DMS 273 (cell line): Measurements from ENCODE around the gene AFMID.
A peak's percentile ranks its signal among the peaks of the same experiment; 100 is the strongest.

Source experiments
- DNase-seq: peaks from one replicate; lab custom pipeline; 2025; ENCODE audit not compliant: unreplicated experiment; lab: John Stamatoyannopoulos, UW

The AFMID gene

DNA sequence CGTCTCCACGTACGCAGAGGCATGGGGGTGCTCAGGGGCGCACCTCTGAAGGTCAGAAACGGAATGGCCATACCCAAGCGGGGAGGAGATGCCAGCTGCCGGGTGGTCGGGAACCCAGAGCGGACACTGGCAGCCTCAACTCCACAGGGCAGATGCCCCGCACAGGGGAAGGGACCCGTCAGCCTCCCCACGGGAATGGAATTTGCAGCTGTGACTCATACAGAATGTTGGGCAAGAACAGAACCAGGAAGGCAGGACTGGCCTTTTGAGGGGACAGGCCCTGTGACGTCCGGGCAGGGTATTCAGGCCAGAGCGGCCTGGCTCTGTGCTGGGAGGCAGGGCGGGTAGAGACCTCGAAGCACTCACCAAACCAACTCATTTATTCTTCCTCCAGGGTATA lies 7.8 kb upstream of the AFMID start:
- no peak for DNase-seq

DNA sequence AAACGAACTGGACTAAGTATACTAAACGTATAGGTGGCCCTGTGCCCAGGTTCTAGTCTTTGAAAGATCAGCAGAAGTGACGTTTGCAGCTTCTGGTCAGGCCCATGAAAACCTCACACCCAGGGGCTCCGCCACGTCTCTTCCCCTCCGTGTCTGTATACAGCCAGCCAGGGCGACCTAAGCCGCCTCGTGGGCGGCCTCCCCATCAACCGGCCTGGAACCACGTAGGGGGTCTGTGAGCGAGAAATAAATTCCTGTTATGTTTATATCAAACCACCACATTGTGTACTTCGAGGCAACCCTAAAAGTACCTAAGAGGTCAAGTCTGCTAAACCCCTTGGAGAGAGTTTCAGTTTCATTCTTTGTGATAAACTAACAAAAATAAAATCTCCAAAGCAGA lies 7.1 kb upstream of the AFMID start:
- no peak for DNase-seq

DNA sequence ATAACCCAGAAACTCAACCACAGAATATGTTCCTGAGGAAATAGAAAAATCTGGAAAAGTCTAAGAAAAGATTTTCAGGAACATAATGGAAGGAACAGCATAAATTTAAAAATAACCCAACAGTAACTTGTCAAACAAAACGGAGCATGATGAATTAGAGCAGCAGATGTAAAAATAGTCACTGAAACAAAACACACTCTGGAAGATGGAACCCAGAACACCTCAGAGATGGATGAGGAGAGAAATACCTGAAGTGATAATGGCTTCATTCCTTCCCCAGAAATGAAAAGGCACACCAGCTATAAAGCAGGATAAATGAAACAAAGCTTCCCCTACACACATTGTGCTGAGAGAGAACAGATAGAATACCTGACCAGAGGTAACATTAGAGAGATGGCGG lies 6.7 kb upstream of the AFMID start:
- DNase-seq: no peak

DNA sequence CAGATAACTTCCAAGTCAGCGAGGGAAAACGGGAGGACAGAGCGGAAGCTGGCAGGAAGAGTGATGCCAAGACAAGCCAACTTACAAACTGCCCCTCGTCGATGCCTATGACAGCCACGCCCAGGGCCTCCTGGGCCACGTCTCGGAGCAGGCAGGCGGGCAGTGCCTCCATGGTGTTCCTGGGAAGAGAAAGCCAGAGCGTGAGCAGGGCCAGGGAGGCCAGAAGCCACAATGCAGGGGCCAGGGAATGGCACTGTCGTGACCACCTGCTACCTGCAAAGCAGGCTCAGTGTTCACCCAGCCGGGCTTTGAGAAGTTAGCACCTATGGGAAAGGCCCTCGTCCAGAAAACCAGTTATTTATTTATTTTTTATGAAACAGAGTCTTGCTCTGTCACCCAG lies 4.7 kb upstream of the AFMID start:
- no peak for DNase-seq

DNA sequence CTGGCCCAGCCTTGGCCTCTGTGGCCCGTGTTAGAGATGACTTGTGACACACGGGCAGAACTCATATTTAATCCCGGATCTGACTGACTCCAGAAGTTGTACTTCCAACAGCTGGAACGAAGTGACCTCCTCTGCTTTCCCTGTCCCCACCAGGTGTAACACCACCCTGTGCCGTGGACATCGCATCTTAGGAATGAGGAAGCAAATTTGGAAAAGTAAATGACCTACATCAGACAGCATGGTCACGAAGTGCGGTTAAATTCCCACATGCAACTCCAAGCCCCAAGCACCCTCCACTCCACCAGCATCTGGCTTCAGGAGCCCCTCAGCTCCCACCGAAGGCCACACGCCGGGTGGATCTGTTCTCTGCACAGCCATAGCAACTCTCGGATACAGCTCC lies 3.2 kb upstream of the AFMID start:
- no peak for DNase-seq

DNA sequence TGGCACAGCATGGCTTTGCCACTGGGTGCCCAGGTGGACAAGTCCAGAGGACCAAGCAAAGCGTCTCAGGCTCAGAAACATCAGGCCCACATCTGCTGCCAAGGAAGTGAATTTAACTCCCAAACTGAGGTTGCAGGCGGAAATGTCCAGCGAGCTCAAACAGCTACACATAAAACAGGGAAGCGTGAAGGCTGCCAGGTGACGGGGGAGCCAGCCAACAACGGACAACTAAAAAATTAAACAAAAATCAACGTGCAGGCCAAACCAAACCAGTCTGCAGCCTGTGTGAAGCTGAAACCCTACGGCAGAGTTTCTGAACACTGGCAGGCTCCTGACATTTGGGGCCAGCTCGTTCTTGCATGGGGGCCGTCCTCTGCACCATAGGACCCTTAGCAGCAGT lies 2.8 kb upstream of the AFMID start:
- no peak for DNase-seq

DNA sequence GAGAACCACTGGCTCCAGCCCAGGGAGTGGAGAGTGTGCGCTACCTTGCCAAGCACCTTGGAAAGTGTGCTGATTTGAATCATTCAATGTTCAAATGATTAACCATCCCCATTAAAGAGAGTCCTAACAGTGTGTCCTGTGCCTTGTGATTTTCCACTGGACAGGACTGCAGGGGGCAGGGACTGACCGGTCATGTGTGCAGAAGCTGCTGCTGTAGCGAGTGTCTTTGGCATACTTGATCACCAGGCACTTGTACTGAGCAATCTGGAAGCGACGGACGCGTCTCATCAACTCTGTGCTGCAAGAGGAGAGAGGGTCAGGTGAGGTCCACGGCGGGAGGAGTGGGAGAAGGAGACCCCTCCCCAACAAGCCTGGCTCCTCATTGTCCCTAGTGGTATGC lies 2.3 kb upstream of the AFMID start:
- DNase-seq: no peak

DNA sequence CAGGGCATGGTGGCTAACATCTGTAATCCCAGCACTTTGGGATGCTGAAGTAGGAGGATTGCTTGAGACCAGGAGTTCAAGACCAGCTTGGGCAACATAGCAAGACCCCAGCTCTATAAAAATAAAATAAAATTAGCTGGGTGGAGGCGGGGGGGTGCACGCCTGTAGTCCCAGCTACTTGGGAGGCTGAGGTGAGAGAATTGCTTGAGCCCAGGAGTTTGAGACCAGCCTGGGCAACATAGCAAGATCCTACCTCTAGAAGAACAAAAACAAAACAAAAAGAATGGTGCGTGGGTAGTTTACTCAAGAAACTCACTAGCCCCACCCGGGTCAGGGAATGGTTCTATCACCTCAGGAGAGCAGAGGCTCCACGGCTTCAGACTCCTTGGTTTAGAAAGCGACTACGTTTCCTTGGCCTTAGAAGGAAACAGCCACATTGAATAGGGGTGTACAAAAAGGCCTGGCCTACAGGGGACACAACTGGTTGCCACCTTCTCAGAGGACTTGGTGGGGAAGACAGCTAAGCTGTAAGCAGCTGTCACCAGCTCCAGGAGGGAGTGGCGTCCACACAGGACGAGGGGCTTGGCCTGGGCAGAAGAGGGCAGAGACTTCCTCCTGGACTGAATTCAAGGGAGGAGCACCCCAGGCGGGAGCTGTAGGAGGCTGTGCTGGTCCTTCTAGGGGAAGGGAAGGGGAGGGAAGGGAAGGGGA lies 1.0 kb upstream of the AFMID start:
- DNase-seq: peak; percentile 49

DNA sequence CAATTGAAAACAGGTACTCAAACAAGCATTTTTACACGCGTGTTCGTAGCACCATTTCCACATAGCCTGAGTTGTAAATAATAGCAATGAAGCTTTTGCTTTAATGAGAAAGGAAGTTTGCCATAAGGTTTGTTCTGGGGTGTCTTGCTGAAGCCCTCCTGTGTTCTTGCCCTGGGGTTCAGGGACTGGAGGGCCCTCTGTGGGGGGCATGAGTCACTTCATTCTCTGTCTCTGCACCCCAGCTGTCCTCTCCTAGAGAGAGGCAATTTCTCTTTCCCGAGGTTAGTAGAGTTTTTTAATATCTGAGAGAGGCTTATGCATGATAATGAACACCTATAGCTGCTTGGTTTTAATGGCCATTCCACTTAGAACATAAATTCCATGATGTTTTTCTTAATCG lies 9.6 kb downstream of the AFMID start:
- no peak for DNase-seq

DNA sequence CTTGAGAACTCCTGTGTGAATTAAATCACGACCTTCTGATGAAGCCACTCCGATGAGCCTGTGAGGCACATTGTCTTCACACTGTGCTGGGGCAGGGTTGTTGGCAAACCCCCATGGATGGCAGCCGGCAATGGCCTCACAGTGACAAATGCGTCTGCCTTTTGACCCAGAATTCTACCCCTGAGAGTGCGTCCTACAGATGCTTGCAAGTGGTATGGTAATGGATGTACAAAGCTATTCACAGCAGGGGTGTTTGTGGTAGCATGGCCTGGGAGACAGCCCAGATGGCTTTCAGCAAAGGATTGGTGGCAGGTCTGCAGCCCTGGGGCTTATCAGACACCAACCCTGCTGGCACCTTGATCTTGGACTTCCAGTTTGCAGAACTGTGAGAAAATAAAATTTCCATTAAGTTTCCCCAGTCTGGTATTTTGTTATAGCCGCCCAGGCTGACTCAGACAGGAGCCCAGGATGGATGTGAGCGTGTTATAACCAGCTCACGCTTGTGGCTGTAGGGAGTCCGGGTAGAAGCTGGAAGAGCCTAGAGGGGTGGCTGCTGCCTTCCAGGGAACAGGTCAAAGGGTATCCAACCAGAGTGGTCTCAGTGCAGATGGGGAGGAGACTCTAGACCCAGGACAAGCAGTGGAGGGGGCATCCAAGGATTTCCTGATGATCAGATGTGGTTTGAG lies 10.1 kb downstream of the AFMID start:
- DNase-seq: peak; percentile 66

DNA sequence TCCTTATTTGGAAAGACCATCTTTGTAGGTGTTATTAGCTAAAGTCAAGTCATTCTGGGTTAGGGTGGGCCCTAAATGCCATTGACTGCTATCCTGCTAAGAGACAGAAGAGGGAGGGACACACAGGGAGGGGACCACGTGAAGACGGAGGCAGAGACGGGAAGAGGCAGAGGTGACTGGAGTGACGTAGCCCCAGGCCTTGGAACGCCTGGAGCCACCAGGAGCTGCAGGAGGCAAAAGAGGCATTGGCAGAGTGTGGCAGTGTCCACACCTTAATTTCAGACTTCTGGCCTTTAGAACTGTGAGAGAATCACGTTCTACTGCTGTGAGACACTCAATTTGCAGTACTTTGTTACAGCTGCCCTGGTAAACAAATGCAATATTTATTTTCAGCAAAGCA lies 13.3 kb downstream of the AFMID start:
- DNase-seq: no peak

DNA sequence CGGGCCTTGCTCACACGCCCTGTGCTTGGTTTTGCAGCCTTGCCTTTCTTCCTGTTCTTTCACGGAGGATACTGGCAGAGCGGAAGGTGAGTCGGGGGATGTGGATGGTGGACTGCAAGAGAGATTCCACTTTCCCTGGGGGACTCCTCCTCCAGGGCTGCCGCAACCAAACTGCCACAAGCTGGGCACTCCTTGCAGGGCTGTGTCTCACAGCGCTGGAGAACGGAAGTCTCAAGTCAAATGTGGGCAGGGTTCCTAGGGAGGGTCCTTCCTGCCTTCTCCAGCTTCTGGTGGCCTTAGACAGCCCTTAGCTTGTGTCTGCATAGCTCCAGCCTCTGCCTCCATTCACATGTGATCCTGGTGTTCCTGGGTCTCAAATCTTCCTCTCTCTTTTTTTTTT lies 15.5 kb downstream of the AFMID start:
- no peak for DNase-seq

DNA sequence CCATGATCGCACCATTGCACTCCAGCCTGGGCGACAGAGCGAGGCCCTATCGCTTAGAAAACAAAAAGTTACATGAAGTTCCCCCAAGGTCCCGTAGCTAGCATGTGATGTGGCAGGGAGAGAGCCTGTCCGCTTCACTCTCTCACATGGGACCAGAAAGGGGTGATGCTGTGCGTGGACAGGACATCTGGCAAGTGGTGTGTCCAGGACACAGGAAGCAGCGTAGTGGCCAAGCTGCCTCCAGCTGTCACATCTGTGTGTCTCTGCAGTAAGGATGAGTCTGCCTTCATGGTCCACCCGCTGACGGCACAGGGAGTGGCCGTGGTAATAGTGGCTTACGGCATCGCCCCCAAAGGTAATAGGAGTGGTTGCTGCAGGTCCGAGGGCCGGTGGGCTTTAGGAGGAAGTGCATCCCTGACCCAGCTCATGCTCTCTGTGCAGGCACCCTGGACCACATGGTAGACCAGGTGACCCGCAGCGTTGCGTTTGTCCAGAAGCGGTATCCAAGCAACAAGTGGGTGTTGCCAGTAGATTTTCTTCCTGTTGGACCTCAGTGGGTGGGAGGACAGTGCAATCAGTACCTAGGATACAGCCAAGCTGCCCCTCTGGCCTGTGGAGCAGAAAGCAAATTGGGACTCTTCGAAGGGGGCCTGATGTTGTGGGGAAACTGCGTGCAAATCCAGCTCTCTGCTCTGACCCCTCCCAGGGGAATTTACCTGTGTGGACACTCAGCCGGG lies 17.4 kb downstream of the AFMID start:
- DNase-seq: no peak

DNA sequence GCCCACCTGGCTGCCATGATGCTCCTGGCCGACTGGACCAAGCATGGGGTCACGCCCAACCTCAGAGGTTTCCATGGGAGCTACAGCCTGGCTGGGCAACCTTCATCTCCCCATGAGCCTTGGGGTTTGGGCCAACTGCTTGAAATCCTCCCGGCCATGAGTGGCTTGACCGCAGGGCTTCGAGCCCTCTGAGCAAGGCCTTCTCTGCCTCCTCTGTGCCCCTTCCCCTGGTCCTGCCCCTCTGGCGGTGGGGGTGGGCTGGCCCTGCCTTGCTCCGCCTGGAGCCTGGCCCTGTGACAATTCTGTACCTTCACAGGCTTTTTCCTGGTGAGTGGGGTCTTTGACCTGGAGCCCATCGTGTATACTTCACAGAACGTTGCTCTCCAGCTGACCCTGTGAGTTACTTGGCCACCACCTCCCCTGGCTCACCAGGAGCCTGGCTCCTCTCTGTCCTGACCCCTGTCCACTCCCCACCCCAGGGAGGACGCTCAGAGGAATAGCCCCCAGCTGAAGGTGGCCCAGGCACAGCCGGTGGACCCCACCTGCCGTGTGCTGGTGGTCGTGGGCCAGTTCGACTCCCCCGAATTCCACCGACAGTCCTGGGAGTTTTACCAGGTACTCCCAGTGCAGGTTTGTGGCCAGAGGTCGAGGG lies 18.1 kb downstream of the AFMID start:
- DNase-seq: no peak

DNA sequence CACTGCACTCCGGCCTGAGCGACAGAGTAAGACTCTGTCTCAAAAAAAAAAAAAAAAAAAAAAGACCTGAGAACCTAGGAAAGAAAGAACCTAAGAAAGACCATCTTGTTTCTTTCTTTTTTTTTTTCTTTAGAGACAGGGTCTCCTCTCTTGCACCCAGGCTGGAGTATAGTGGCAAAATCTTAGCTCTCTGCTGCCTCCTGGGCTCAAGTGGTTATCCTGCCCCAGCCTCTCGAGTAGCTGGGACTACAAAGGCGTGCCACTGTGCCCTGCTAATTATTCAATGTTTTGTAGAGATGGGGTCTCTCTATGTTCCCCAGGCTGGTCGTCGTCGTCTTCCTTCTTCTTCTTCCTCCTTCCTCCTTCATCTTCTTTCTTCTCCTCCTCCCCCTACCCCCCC lies 19.1 kb downstream of the AFMID start:
- peak; percentile 28 for DNase-seq

DNA sequence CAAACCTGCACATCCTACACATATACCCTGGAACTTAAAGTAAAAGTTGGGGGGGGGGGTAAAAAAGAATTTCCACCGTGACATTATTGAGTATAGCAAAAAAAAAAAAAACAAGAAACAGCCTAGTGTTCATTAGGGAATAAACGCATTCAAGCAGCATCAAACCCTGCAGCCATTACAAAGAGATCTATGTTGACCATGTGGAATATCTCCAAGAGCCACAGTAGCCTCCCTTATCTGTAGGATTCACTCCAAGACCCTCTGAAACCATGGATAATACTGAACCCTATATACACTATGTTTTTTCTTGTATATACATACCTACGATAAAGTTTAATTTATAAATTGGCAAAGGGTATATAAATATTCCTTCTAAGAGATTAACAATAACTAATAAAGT lies 21.3 kb downstream of the AFMID start:
- no peak for DNase-seq

DNA sequence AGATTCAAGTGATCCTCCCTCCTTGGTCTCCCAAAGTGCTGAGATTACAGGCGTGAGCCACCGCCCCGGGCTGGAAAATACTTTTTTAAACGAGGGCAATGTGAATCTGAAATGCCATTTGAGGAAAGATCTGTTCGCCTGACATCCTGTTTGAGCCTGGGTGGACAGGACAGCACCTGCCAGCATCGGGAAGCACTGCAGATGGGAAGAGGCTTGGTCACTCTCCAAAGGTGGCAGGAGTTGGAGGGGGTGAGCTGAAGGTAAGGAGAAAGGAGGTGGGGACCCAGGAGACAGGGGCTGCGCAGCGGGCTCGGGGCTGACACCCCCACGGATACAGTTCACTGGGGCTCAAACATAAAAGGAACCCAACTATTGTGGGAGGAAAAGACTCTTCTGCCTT lies 22.9 kb downstream of the AFMID start:
- no peak for DNase-seq

DNA sequence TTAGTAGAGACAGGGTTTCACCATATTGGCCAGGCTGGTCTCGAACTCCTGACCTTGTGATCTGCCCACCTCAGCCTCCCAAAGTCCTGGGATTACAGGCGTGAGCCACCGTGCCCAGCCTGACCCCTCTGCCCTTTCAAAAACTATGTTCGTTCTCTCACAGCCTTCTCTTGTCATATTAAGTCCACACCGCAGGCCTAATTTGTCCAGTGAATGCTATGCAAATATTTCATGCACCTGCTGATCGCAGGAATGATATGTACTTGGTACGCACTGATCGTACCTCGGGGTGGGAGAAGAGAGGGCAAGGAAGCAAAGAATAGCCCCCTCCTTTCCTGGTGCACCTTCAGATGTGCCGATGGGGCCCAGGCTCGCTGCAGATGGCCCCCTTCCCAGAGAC lies 23.9 kb downstream of the AFMID start:
- DNase-seq: no peak

DNA sequence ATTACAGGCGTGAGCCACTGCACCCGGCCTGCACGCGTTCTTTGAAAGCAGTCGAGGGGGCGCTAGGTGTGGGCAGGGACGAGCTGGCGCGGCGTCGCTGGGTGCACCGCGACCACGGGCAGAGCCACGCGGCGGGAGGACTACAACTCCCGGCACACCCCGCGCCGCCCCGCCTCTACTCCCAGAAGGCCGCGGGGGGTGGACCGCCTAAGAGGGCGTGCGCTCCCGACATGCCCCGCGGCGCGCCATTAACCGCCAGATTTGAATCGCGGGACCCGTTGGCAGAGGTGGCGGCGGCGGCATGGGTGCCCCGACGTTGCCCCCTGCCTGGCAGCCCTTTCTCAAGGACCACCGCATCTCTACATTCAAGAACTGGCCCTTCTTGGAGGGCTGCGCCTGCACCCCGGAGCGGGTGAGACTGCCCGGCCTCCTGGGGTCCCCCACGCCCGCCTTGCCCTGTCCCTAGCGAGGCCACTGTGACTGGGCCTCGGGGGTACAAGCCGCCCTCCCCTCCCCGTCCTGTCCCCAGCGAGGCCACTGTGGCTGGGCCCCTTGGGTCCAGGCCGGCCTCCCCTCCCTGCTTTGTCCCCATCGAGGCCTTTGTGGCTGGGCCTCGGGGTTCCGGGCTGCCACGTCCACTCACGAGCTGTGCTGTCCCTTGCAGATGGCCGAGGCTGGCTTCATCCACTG lies 27.0 kb downstream of the AFMID start, which contains the start of gene BIRC5:
Gene BIRC5 (plus strand): TSS at position 238 of the 690 bp plus-strand sequence. CDS start 64 bp downstream, at position 302.
- DNase-seq: peak; percentile 98

DNA sequence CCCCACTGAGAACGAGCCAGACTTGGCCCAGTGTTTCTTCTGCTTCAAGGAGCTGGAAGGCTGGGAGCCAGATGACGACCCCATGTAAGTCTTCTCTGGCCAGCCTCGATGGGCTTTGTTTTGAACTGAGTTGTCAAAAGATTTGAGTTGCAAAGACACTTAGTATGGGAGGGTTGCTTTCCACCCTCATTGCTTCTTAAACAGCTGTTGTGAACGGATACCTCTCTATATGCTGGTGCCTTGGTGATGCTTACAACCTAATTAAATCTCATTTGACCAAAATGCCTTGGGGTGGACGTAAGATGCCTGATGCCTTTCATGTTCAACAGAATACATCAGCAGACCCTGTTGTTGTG lies 27.5 kb downstream of the AFMID start:
- peak; percentile 47 for DNase-seq
